CD14-positive monocyte (primary cell): Measurements from ENCODE around the gene SCN3A. TPM values are rescaled to one million over a fixed set of nuclear protein-coding genes. Genes with fewer than 3 reads are reported as not detected.

Experiments
- DNase-seq, 3 donors: peaks; one replicate each; pipeline ENCODE4 v3.0.0-alpha.2; 2011 to 2022
- H2AFZ ChIP-seq: 2 replicates; pipeline ENCODE4 v1.6.0; 2012; ENCODE audit warnings: mild to moderate bottlenecking, low read depth, low read length, inconsistent platforms; ENCODE audit not compliant: insufficient read depth, poor library complexity, severe bottlenecking
- H3K27ac ChIP-seq, 2 donors: 1 replicate in 1 of 2; 2 replicates in 1 of 2; pipeline ENCODE4 v1.5.1; 2012 to 2013; ENCODE audit warnings: low read length in 2 of 2, control low read depth in 1 of 2, inconsistent platforms in 1 of 2, low read depth in 1 of 2, mild to moderate bottlenecking in 1 of 2
- H3K27me3 ChIP-seq, 2 donors: one replicate each; pipeline versions ENCODE4 v1.6.0 to v1.6.1; 2011 to 2013; ENCODE audit warnings: low read length in 2 of 2; ENCODE audit not compliant: control insufficient read depth in 2 of 2, insufficient read depth in 2 of 2
- H3K36me3 ChIP-seq, 2 donors: replicated peaks in 1 of 2; 1 replicate in 1 of 2; 2 replicates in 1 of 2; pipeline versions ENCODE4 v1.5.1 to v1.6.1; 2012 to 2013; ENCODE audit warnings: low read length in 2 of 2, control low read depth in 1 of 2, inconsistent platforms in 1 of 2, mild to moderate bottlenecking in 1 of 2; ENCODE audit not compliant: insufficient read depth in 2 of 2, control insufficient read depth in 1 of 2
- H3K4me1 ChIP-seq, 2 donors: 1 replicate in 1 of 2; 2 replicates in 1 of 2; pipeline versions ENCODE4 v1.5.1 to v1.6.1; 2012 to 2013; ENCODE audit warnings: low read length in 2 of 2, control low read depth in 1 of 2, inconsistent platforms in 1 of 2, mild to moderate bottlenecking in 1 of 2, moderate library complexity in 1 of 2; ENCODE audit not compliant: insufficient read depth in 2 of 2, control insufficient read depth in 1 of 2
- H3K4me2 ChIP-seq: replicated peaks from 2 replicates; pipeline ENCODE3; 2012; ENCODE audit warnings: low read length, moderate library complexity, mild to moderate bottlenecking; ENCODE audit not compliant: poor library complexity, severe bottlenecking; ENCODE audit errors: extremely low read depth
- H3K4me3 ChIP-seq, 3 experiments: fragments of 200-600 bp in 1 of 3; sonication (generic) in 1 of 3; replicated peaks in 1 of 3; 1 replicate in 2 of 3; 2 replicates in 1 of 3; pipeline ENCODE4 v1.5.1; 2011 to 2013; ENCODE audit warnings: low read length in 3 of 3, mild to moderate bottlenecking in 3 of 3, control low read depth in 2 of 3, low read depth in 2 of 3, inconsistent platforms in 1 of 3, moderate library complexity in 1 of 3
- H3K79me2 ChIP-seq: 2 replicates; pipeline ENCODE4 v1.6.0; 2012; ENCODE audit warnings: mild to moderate bottlenecking, control low read depth, inconsistent platforms, low read length, moderate library complexity; ENCODE audit not compliant: insufficient read depth
- H3K9ac ChIP-seq: 2 replicates; pipeline ENCODE4 v1.6.0; 2017; ENCODE audit warnings: low read length, mild to moderate bottlenecking; ENCODE audit not compliant: insufficient read depth, poor library complexity, severe bottlenecking
- H3K9me3 ChIP-seq, 2 donors: replicated peaks in 1 of 2; 1 replicate in 1 of 2; 2 replicates in 1 of 2; pipeline versions ENCODE4 v1.5.1 to v1.6.1; 2012 to 2013; ENCODE audit warnings: low read length in 2 of 2, control low read depth in 1 of 2; ENCODE audit not compliant: control insufficient read depth in 1 of 2, insufficient read depth in 1 of 2
- H4K20me1 ChIP-seq: 2 replicates; pipeline ENCODE4 v1.6.0; 2012; ENCODE audit warnings: mild to moderate bottlenecking, low read length, control low read depth, moderate library complexity; ENCODE audit not compliant: insufficient read depth
- H3K27ac Mint-ChIP-seq, 7 donors: one replicate each; pipeline ENCODE4 v1.8.0; 2020; ENCODE audit warnings: mild to moderate bottlenecking in 7 of 7, mixed read lengths in 7 of 7, moderate library complexity in 6 of 7, inconsistent platforms in 2 of 7
- H3K27me3 Mint-ChIP-seq, 3 donors: one replicate each; pipeline ENCODE4 v1.8.0; 2021 to 2022; ENCODE audit warnings: low read depth in 3 of 3, mild to moderate bottlenecking in 3 of 3, mixed read lengths in 3 of 3, moderate library complexity in 3 of 3, inconsistent platforms in 1 of 3
- H3K36me3 Mint-ChIP-seq, 2 donors: one replicate each; pipeline ENCODE4 v1.8.0; 2020; ENCODE audit warnings: mixed read lengths in 2 of 2, inconsistent platforms in 1 of 2, mild to moderate bottlenecking in 1 of 2
- H3K4me1 Mint-ChIP-seq: one replicate; pipeline ENCODE4 v1.8.0; 2020; ENCODE audit warnings: mild to moderate bottlenecking, mixed read lengths
- H3K4me3 Mint-ChIP-seq, 2 donors: one replicate each; pipeline ENCODE4 v1.8.0; 2020; ENCODE audit warnings: mild to moderate bottlenecking in 2 of 2, mixed read lengths in 2 of 2, moderate library complexity in 1 of 2
- H3K9me3 Mint-ChIP-seq, 7 donors: one replicate each; pipeline ENCODE4 v1.8.0; 2020 to 2022; ENCODE audit warnings: mixed read lengths in 7 of 7, mild to moderate bottlenecking in 6 of 7, moderate library complexity in 6 of 7, inconsistent platforms in 2 of 7
- WGBS: methylation state at CpG from one replicate; pipeline ENCODE4 v1.1.5; 2013; ENCODE audit warnings: missing lambda C conversion rate; ENCODE audit not compliant: insufficient coverage; 5-methylcytosine and 5-hydroxymethylcytosine counted together
- intact Hi-C, 2 donors: fragments of 100-400 bp; cut with micrococcal nuclease; formaldehyde crosslinking; loops; one replicate each; pipeline versions ENCODE4 v1.15.0 to v1.15.1; 2023
- polyA plus RNA-seq, 3 donors: library from polyadenylated mRNA; depleted of rRNA in 1 of 3; unstranded in 2 of 3; stranded (reverse) in 1 of 3; fragments of 300-500 nt in 2 of 3; fragments of >200 nt in 1 of 3; fragmentation: Illumina TruSeq in 2 of 3; gene quantifications; 1 replicate in 2 of 3; 2 replicates in 1 of 3; pipeline ENCODE4 v1.2.3, GENCODE V29; 2012 to 2021
- TF ChIP-seq, protein P1 (sequence below): fragments of 200-600 bp; IDR thresholded peaks from one replicate; pipeline ENCODE4 v1.8.0; 2022; ENCODE audit warnings: antibody characterized with exemption, mild to moderate bottlenecking

Gene SCN3A
- polyA plus RNA-seq, 3 donors: 0.03 TPM; not detected in 2

DNA sequence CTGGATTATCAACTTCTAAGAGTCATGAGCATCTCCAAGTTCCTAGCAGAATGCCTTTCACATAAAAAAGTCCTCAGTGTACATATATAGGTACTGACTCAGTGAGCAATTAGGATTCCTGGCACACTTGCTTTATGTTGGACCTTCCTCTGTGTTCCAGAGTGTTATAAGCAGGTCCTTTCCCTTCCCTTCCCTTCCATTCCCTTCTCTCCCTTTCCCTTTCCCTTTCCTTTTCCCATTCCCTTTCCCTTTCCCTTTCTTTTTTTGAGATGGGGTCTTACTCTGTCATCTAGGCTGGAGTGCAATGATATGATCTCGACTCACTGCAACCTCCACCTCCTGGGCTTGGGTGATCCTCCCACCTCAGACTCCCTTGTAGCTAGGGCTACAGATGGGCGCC is 48.7 kb downstream of the SCN3A start:
- Histone ChIP-seq H3K36me3 (no peaks in the 10 kb centered on the region), H3K9me3 (no peaks in the 10 kb centered on the region), H3K27ac (no peak overlapping the region), H3K4me3 (no peak overlapping the region), H4K20me1 (no peaks in the 10 kb centered on the region), H3K4me2 (no peak overlapping the region), H3K79me2 (no peaks in the 10 kb centered on the region), H3K27me3 (no peaks in the 10 kb centered on the region), H3K9ac (no peak overlapping the region), H3K4me1 (no peaks in the 10 kb centered on the region), H2AFZ (no peak overlapping the region)
- DNase-seq: no peak
- H3K27me3 Mint-ChIP-seq: peaks cover 0 to 2% (median 0%) of the 10 kb centered on the region in 3 donors
- no peaks in the 10 kb centered on the region for H3K36me3 Mint-ChIP-seq
- TF ChIP-seq, protein P1, sequence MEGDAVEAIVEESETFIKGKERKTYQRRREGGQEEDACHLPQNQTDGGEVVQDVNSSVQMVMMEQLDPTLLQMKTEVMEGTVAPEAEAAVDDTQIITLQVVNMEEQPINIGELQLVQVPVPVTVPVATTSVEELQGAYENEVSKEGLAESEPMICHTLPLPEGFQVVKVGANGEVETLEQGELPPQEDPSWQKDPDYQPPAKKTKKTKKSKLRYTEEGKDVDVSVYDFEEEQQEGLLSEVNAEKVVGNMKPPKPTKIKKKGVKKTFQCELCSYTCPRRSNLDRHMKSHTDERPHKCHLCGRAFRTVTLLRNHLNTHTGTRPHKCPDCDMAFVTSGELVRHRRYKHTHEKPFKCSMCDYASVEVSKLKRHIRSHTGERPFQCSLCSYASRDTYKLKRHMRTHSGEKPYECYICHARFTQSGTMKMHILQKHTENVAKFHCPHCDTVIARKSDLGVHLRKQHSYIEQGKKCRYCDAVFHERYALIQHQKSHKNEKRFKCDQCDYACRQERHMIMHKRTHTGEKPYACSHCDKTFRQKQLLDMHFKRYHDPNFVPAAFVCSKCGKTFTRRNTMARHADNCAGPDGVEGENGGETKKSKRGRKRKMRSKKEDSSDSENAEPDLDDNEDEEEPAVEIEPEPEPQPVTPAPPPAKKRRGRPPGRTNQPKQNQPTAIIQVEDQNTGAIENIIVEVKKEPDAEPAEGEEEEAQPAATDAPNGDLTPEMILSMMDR: no peak
- H3K4me1 Mint-ChIP-seq: no peaks in the 10 kb centered on the region
- no peak overlapping the region for H3K27ac Mint-ChIP-seq
- no peak overlapping the region for H3K4me3 Mint-ChIP-seq
- H3K9me3 Mint-ChIP-seq: peaks cover 0 to 8% (median 2%) of the 10 kb centered on the region in 7 donors
- no CpG with 5 or more reads among the region's 2 CpGs for WGBS
- intact Hi-C loops: no loop called here

DNA sequence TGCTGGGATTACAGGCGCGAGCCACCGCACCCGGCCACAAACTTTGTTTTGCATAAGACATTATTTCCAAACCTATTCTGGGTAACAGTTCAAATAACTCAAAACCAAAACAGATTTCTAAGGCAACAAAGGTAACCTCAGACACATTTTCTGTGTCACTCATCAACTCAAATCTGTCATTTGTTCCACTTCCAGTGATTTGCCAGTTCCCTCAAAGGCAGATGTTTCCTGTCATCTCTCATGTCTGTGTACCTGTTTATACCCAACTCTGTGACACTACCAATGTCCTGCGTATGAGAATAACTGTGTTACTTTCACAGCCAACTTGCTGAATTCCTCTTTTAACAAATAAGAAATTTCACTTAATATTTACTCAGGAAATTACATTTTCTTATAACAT is 54.4 kb downstream of the SCN3A start:
- Histone ChIP-seq H3K27me3 (no peaks in the 10 kb centered on the region), H3K4me3 (no peak overlapping the region), H3K4me1 (no peaks in the 10 kb centered on the region), H4K20me1 (no peaks in the 10 kb centered on the region), H3K9me3 (no peaks in the 10 kb centered on the region), H3K27ac (no peak overlapping the region), H2AFZ (no peak overlapping the region), H3K9ac (no peak overlapping the region), H3K36me3 (no peaks in the 10 kb centered on the region), H3K79me2 (no peaks in the 10 kb centered on the region), H3K4me2 (no peak overlapping the region)
- intact Hi-C loops: no loop called here
- Mint-ChIP-seq H3K4me3 (no peak overlapping the region), H3K9me3 (peaks cover 0 to 2% (median 0%) of the 10 kb centered on the region in 7 donors), H3K36me3 (no peaks in the 10 kb centered on the region), H3K27me3 (peaks cover 0 to 2% (median 0%) of the 10 kb centered on the region in 3 donors), H3K27ac (no peak overlapping the region), H3K4me1 (no peaks in the 10 kb centered on the region)
- 58% methylated on average over 4 of the region's 5 CpGs for WGBS
- TF ChIP-seq, protein P1: no peak
- DNase-seq: no peak
